ENCODE data around the gene CTNNA3. TPM values are rescaled to one million over a fixed set of nuclear protein-coding genes. Genes with fewer than 3 reads are reported as not detected.
"Not testable (repeated sequence)": the region's sequence is repeated elsewhere in the genome, so short reads cannot be mapped to it uniquely, and the experiment has no call there.

CTNNA3 gene
- total and polyA plus RNA-seq, 4 donors: 0.16 to 2.4 (median 1.4) TPM

- no peak overlapping the region for H3K9ac ChIP-seq (ENCODE audit: low read depth in 1 of 2, low read length in 2 of 2)
These were observed 26.1 kb upstream of the CTNNA3 start for GRCh38 chr10:67722113-67722512.

GRCh38 chr10:67716455-67716854, 20.5 kb upstream of the CTNNA3 start:
- H3K9me3 ChIP-seq (ENCODE audit: control insufficient read depth in 4 of 4, low read length in 3 of 4); H3K27ac ChIP-seq (ENCODE audit: low read depth in 1 of 2, low read length in 2 of 2); H3K4me1 ChIP-seq (ENCODE audit: control insufficient read depth in 4 of 4, insufficient read depth in 4 of 4, low read length in 3 of 4); H3K4me3 ChIP-seq (ENCODE audit: low read depth in 1 of 3, low read length in 3 of 3); H3K9ac ChIP-seq (ENCODE audit: low read depth in 1 of 2, low read length in 2 of 2); DNase-seq (ENCODE audit: low spot score); H3K36me3 ChIP-seq (ENCODE audit: control insufficient read depth in 4 of 4, insufficient read depth in 3 of 4, low read depth in 1 of 4, low read length in 3 of 4); H3K27me3 ChIP-seq (ENCODE audit: control insufficient read depth in 4 of 4, insufficient read depth in 4 of 4, low read length in 3 of 4): not testable (repeated sequence)
- WGBS: 91% methylated on average over 4 of the region's 4 CpGs

More at GRCh38 chr10:67722113-67722512, 26.1 kb upstream of the CTNNA3 start:
- DNase-seq (ENCODE audit: low spot score): no peak
- Histone ChIP-seq H3K4me1 (ENCODE audit: control insufficient read depth in 4 of 4, insufficient read depth in 4 of 4, low read length in 3 of 4) (no peaks in the 10 kb centered on the region), H3K4me3 (ENCODE audit: low read depth in 1 of 3, low read length in 3 of 3) (no peak overlapping the region), H3K27me3 (ENCODE audit: control insufficient read depth in 4 of 4, insufficient read depth in 4 of 4, low read length in 3 of 4) (no peaks in the 10 kb centered on the region), H3K36me3 (ENCODE audit: control insufficient read depth in 4 of 4, insufficient read depth in 3 of 4, low read depth in 1 of 4, low read length in 3 of 4) (no peaks in the 10 kb centered on the region), H3K27ac (ENCODE audit: low read depth in 1 of 2, low read length in 2 of 2) (no peak overlapping the region), H3K9me3 (ENCODE audit: control insufficient read depth in 4 of 4, low read length in 3 of 4) (no peaks in the 10 kb centered on the region)
- no peak for TF ChIP-seq YY1 (IDR thresholded peaks at IDR 0.05)
- no peak for TF ChIP-seq JUND (IDR thresholded peaks at IDR 0.05)
- no peak for TF ChIP-seq HNF4G (IDR thresholded peaks at IDR 0.05)
- no peak for TF ChIP-seq RXRA (IDR thresholded peaks at IDR 0.05)
- no peak for TF ChIP-seq EGR1 (IDR thresholded peaks at IDR 0.05; ENCODE audit: low read depth in 2 of 2)
- no peak for TF ChIP-seq TAF1 (conservative IDR thresholded peaks at IDR 0.05)

- Histone ChIP-seq H3K36me3 (ENCODE audit: control insufficient read depth in 4 of 4, insufficient read depth in 3 of 4, low read depth in 1 of 4, low read length in 3 of 4) (no peaks in the 10 kb centered on the region), H3K27me3 (ENCODE audit: control insufficient read depth in 4 of 4, insufficient read depth in 4 of 4, low read length in 3 of 4) (no peaks in the 10 kb centered on the region), H3K9me3 (ENCODE audit: control insufficient read depth in 4 of 4, low read length in 3 of 4) (peaks cover 0 to 1% (median 0%) of the 10 kb centered on the region in 4 donors), H3K9ac (ENCODE audit: low read depth in 1 of 2, low read length in 2 of 2) (no peak overlapping the region), H3K4me1 (ENCODE audit: control insufficient read depth in 4 of 4, insufficient read depth in 4 of 4, low read length in 3 of 4) (no peaks in the 10 kb centered on the region), H3K4me3 (ENCODE audit: low read depth in 1 of 3, low read length in 3 of 3) (no peak overlapping the region), H3K27ac (ENCODE audit: low read depth in 1 of 2, low read length in 2 of 2) (no peak overlapping the region)
- no peak for DNase-seq (ENCODE audit: low spot score)
- 82% methylated on average over 1 of the region's 1 CpG for WGBS
- TF ChIP-seq ZBTB33 (IDR thresholded peaks at IDR 0.05) (no peak), HNF4A (conservative IDR thresholded peaks at IDR 0.05) (no peak), MAX (IDR thresholded peaks at IDR 0.05) (no peak), SP1 (IDR thresholded peaks at IDR 0.05) (no peak), CTCF (IDR thresholded peaks at IDR 0.05; ENCODE audit: low read depth, low read length, missing input control) (no peak), JUND (IDR thresholded peaks at IDR 0.05) (no peak), RXRA (IDR thresholded peaks at IDR 0.05) (no peak), REST (IDR thresholded peaks at IDR 0.05) (no peak), YY1 (IDR thresholded peaks at IDR 0.05) (no peak), RAD21 (IDR thresholded peaks at IDR 0.05) (no peak), NR2F2 (IDR thresholded peaks at IDR 0.05) (no peak), HNF4G (IDR thresholded peaks at IDR 0.05) (no peak), FOXA2 (IDR thresholded peaks at IDR 0.05) (no peak), FOXA1 (IDR thresholded peaks at IDR 0.05) (no peak)
These were observed 9.9 kb upstream of the CTNNA3 start for GRCh38 chr10:67705921-67706320.

GRCh38 chr10:67699613-67700270, 3.7 kb upstream of the CTNNA3 start:
- H3K9me3 ChIP-seq (ENCODE audit: control insufficient read depth in 4 of 4, low read length in 3 of 4); H3K4me3 ChIP-seq (ENCODE audit: low read depth in 1 of 3, low read length in 3 of 3); H3K4me1 ChIP-seq (ENCODE audit: control insufficient read depth in 4 of 4, insufficient read depth in 4 of 4, low read length in 3 of 4); H3K36me3 ChIP-seq (ENCODE audit: control insufficient read depth in 4 of 4, insufficient read depth in 3 of 4, low read depth in 1 of 4, low read length in 3 of 4); H3K27ac ChIP-seq (ENCODE audit: low read depth in 1 of 2, low read length in 2 of 2); DNase-seq (ENCODE audit: low spot score); H3K27me3 ChIP-seq (ENCODE audit: control insufficient read depth in 4 of 4, insufficient read depth in 4 of 4, low read length in 3 of 4); H3K9ac ChIP-seq (ENCODE audit: low read depth in 1 of 2, low read length in 2 of 2): not testable (repeated sequence)
- WGBS: 92% methylated on average over 21 of the region's 23 CpGs
